ENCODE measurements around the gene CDC14B. TPM values are rescaled to one million over a fixed set of nuclear protein-coding genes. Genes with fewer than 3 reads are reported as not detected.

Gene CDC14B
- total and polyA plus RNA-seq, 4 donors = 8.8 to 33.3 (median 11.3) TPM

DNA sequence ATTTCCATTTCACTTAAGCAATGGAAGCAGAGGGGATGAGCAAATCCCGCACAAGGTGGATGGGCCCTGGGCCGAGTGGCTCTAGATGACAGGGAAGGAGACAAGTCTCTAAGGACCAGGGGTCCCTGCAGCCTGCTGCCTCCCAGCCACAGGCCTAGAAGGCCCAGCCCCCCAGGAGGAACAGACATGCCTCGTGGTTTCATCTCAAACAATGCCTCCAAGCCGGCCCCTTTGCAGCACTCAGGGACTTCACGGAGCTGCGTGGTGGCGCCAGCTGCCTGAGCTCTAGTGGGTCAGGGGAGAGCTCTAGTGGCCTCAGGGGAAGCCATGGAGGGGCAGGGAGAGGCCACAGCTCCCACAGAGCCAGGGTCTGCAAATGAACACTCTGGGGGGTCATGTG, 120.8 kb downstream of the CDC14B start:
- Histone ChIP-seq H3K4me1 (ENCODE audit: control insufficient read depth in 4 of 4, insufficient read depth in 4 of 4, low read length in 3 of 4) (no peaks in the 10 kb centered on the region), H3K27me3 (ENCODE audit: control insufficient read depth in 4 of 4, insufficient read depth in 4 of 4, low read length in 3 of 4) (no peaks in the 10 kb centered on the region), H3K36me3 (ENCODE audit: control insufficient read depth in 4 of 4, insufficient read depth in 3 of 4, low read depth in 1 of 4, low read length in 3 of 4) (peaks cover under 1 to 4% (median 3%) of the 10 kb centered on the region in 4 donors), H3K27ac (ENCODE audit: low read depth in 1 of 2, low read length in 2 of 2) (no peak overlapping the region), H3K9ac (ENCODE audit: low read depth in 1 of 2, low read length in 2 of 2) (no peak overlapping the region), H3K4me3 (ENCODE audit: low read depth in 1 of 3, low read length in 3 of 3) (no peak overlapping the region), H3K9me3 (ENCODE audit: control insufficient read depth in 4 of 4, low read length in 3 of 4) (no peaks in the 10 kb centered on the region)
- 92% methylated on average over 7 of the region's 7 CpGs for WGBS
- DNase-seq (ENCODE audit: low spot score) = no peak
- TF ChIP-seq TAF1 (conservative IDR thresholded peaks at IDR 0.05) (no peak), JUND (IDR thresholded peaks at IDR 0.05) (no peak), RXRA (IDR thresholded peaks at IDR 0.05) (no peak), FOXA1 (IDR thresholded peaks at IDR 0.05) (no peak), RAD21 (IDR thresholded peaks at IDR 0.05) (no peak), HNF4A (conservative IDR thresholded peaks at IDR 0.05) (no peak), EGR1 (IDR thresholded peaks at IDR 0.05; ENCODE audit: low read depth in 2 of 2) (no peak), GABPA (IDR thresholded peaks at IDR 0.05 in 1 of 2, conservative IDR thresholded peaks at IDR 0.05 in 1 of 2) (no peak), YY1 (IDR thresholded peaks at IDR 0.05) (no peak)
- TF ChIP-seq, protein P1, sequence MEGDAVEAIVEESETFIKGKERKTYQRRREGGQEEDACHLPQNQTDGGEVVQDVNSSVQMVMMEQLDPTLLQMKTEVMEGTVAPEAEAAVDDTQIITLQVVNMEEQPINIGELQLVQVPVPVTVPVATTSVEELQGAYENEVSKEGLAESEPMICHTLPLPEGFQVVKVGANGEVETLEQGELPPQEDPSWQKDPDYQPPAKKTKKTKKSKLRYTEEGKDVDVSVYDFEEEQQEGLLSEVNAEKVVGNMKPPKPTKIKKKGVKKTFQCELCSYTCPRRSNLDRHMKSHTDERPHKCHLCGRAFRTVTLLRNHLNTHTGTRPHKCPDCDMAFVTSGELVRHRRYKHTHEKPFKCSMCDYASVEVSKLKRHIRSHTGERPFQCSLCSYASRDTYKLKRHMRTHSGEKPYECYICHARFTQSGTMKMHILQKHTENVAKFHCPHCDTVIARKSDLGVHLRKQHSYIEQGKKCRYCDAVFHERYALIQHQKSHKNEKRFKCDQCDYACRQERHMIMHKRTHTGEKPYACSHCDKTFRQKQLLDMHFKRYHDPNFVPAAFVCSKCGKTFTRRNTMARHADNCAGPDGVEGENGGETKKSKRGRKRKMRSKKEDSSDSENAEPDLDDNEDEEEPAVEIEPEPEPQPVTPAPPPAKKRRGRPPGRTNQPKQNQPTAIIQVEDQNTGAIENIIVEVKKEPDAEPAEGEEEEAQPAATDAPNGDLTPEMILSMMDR (IDR thresholded peaks at IDR 0.05; ENCODE audit: low read depth, low read length, missing input control) = no peak
- TF ChIP-seq, protein P2, sequence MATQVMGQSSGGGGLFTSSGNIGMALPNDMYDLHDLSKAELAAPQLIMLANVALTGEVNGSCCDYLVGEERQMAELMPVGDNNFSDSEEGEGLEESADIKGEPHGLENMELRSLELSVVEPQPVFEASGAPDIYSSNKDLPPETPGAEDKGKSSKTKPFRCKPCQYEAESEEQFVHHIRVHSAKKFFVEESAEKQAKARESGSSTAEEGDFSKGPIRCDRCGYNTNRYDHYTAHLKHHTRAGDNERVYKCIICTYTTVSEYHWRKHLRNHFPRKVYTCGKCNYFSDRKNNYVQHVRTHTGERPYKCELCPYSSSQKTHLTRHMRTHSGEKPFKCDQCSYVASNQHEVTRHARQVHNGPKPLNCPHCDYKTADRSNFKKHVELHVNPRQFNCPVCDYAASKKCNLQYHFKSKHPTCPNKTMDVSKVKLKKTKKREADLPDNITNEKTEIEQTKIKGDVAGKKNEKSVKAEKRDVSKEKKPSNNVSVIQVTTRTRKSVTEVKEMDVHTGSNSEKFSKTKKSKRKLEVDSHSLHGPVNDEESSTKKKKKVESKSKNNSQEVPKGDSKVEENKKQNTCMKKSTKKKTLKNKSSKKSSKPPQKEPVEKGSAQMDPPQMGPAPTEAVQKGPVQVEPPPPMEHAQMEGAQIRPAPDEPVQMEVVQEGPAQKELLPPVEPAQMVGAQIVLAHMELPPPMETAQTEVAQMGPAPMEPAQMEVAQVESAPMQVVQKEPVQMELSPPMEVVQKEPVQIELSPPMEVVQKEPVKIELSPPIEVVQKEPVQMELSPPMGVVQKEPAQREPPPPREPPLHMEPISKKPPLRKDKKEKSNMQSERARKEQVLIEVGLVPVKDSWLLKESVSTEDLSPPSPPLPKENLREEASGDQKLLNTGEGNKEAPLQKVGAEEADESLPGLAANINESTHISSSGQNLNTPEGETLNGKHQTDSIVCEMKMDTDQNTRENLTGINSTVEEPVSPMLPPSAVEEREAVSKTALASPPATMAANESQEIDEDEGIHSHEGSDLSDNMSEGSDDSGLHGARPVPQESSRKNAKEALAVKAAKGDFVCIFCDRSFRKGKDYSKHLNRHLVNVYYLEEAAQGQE (IDR thresholded peaks at IDR 0.05) = no peak

DNA sequence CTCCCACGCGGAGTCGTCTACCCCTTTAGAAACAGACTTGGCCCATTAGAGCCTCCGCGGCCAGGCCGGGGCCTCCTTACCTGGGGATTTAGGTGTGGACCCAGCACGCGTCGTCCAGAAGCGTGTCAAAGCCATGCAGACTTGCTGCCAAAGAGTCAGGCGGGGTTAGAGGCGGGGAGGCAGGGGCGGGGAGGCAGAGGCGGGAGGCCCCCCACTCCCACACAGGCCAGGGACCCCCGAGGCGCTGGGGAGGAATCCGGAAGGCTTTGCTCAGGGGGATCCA, 122.6 kb downstream of the CDC14B start:
- TF ChIP-seq, protein P2 (IDR thresholded peaks at IDR 0.05) = no peak
- TF ChIP-seq, protein P3, sequence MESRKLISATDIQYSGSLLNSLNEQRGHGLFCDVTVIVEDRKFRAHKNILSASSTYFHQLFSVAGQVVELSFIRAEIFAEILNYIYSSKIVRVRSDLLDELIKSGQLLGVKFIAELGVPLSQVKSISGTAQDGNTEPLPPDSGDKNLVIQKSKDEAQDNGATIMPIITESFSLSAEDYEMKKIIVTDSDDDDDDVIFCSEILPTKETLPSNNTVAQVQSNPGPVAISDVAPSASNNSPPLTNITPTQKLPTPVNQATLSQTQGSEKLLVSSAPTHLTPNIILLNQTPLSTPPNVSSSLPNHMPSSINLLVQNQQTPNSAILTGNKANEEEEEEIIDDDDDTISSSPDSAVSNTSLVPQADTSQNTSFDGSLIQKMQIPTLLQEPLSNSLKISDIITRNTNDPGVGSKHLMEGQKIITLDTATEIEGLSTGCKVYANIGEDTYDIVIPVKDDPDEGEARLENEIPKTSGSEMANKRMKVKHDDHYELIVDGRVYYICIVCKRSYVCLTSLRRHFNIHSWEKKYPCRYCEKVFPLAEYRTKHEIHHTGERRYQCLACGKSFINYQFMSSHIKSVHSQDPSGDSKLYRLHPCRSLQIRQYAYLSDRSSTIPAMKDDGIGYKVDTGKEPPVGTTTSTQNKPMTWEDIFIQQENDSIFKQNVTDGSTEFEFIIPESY (IDR thresholded peaks at IDR 0.05) = no peak
- TF ChIP-seq JUND (IDR thresholded peaks at IDR 0.05) = no peak
- TF ChIP-seq YY1 (IDR thresholded peaks at IDR 0.05) = no peak
- no peak for TF ChIP-seq SP1 (IDR thresholded peaks at IDR 0.05)
- Histone ChIP-seq H3K4me1 (ENCODE audit: control insufficient read depth in 4 of 4, insufficient read depth in 4 of 4, low read length in 3 of 4) (peaks cover 0 to 9% (median 4%) of the 10 kb centered on the region in 4 donors), H3K9me3 (ENCODE audit: control insufficient read depth in 4 of 4, low read length in 3 of 4) (no peaks in the 10 kb centered on the region), H3K4me3 (ENCODE audit: low read depth in 1 of 3, low read length in 3 of 3) (no peak overlapping the region), H3K27me3 (ENCODE audit: control insufficient read depth in 4 of 4, insufficient read depth in 4 of 4, low read length in 3 of 4) (no peaks in the 10 kb centered on the region), H3K9ac (ENCODE audit: low read depth in 1 of 2, low read length in 2 of 2) (no peak overlapping the region), H3K27ac (ENCODE audit: low read depth in 1 of 2, low read length in 2 of 2) (no peak overlapping the region), H3K36me3 (ENCODE audit: control insufficient read depth in 4 of 4, insufficient read depth in 3 of 4, low read depth in 1 of 4, low read length in 3 of 4) (peaks cover 0 to 4% (median under 1%) of the 10 kb centered on the region in 4 donors)
- WGBS = 97% methylated on average over 17 of the region's 17 CpGs
- no peak for DNase-seq (ENCODE audit: low spot score)

Measured in liver (tissue), 9 donors.